ENCODE measurements around the gene RAD18.

The RAD18 gene

DNA sequence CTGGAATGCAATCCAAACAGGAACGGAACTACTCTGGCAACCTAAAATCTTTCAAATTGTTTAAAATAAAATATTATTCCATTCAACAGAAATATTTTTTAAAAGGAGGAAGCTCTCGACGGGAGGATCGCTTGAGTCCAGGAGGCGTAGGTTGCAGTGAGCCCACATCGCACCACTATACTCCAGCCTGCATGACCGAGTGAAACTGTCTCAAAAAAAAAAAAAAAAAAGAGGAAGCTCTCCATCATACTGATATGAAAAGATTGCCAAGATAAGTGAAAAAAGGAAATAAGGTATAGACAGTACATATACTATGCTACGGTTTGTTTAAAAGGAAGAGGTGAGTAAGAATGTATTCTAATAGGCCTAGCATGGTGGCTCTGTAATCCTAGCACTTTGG, 3.6 kb downstream of the RAD18 start:
- no peak overlapping the region for H3K4me2 ChIP-seq (ENCODE audit: low read length)

DNA sequence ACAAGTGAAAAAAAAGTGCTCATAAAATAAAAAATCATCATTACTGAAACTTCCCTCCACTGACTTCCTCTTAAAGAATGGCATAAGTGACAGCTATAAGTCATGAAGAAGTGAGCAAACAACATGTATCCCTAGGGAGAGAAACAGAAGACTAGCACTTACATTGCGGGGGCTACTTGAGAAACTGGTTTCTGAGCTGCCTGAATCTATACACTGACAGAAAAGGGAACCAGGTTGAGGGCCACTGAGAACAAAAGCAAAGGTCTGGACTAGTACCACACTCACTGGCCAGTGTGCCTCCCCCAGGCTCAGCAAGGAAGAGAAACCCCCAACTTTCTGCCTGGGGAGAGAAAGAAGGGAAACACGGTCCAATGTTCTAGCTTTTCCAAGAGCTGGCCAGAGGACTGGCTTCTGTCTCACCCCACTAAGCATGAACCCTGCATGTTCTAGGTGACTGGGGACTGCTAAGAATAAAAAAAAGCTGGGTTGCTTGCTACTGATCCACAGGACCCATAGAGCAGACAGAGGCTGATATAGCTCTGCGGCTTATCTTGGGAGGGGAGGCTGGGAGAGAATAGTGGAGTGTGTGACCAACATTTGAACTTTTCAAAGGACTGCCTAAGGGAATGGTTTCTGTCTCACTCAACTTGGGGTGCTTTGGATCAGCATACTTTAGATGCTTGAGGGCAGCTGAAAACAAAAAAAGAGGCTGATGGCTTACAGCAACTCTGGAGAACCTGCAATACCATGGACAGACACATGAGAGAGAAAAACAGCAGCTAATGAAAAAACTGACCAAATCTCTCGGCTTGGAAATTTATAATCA, 8.1 kb downstream of the RAD18 start:
- Histone ChIP-seq H3K14ac (ENCODE audit: low read length) (peak overlapping the region; percentile 68), H3K23ac (ENCODE audit: low read length) (no peak overlapping the region), H4K91ac (ENCODE audit: low read depth, low read length) (peak overlapping the region; percentile 78), H4K12ac (ENCODE audit: low read depth, low read length) (no peak overlapping the region), H3K9me3 (ENCODE audit: insufficient read depth, low read depth, low read length) (no peaks in the 10 kb centered on the region), H2BK12ac (ENCODE audit: low read length) (peak overlapping the region; percentile 36), H2BK5ac (ENCODE audit: low read depth, low read length, poor library complexity) (peak overlapping the region; percentile 77), H3K4me2 (ENCODE audit: low read length) (peak overlapping the region; percentile 14), H3K9ac (ENCODE audit: low read length) (no peak overlapping the region), H3K27me3 (ENCODE audit: insufficient read depth, low read length) (no peaks in the 10 kb centered on the region), H3K79me1 (ENCODE audit: low read length) (no peaks in the 10 kb centered on the region), H3K4ac (ENCODE audit: low read depth, low read length) (no peak overlapping the region), H2AFZ (ENCODE audit: insufficient read depth, low read length, poor library complexity) (no peak overlapping the region), H3K18ac (ENCODE audit: low read length) (peak overlapping the region; percentile 64), H3K4me3 (ENCODE audit: low read depth, low read length) (no peak overlapping the region), H3K36me3 (ENCODE audit: control insufficient read depth in 1 of 2, insufficient read depth in 2 of 2, low read length in 2 of 2) (peaks cover 0 to 4% of the 10 kb centered on the region in 2 experiments), H3K79me2 (ENCODE audit: control insufficient read depth, insufficient read depth, low read length, poor library complexity) (no peaks in the 10 kb centered on the region), H4K8ac (ENCODE audit: low read depth, low read length) (peak overlapping the region; percentile 72), H2BK120ac (ENCODE audit: insufficient read depth, low read length, poor library complexity) (peak overlapping the region; percentile 72), H2AK5ac (ENCODE audit: low read length) (no peak overlapping the region), H3K4me1 (ENCODE audit: control insufficient read depth in 1 of 2, insufficient read depth in 2 of 2, low read length in 2 of 2) (peaks cover 6 to 7% of the 10 kb centered on the region in 2 experiments), H3K27ac (ENCODE audit: low read depth, low read length) (peak overlapping the region; percentile 60)
- DNase-seq, result no peak
- WGBS (ENCODE audit: extremely low coverage, insufficient coverage, insufficient read length), result no CpG with 5 or more reads among the region's 4 CpGs

More for the DNA sequence above, 3.6 kb downstream of the RAD18 start:
- peaks cover 0 to 4% of the 10 kb centered on the region in 2 experiments for H3K36me3 ChIP-seq (ENCODE audit: control insufficient read depth in 1 of 2, insufficient read depth in 2 of 2, low read length in 2 of 2)
- no peak overlapping the region for H3K4ac ChIP-seq (ENCODE audit: low read depth, low read length)
- no peak overlapping the region for H3K9ac ChIP-seq (ENCODE audit: low read length)
- H3K4me3 ChIP-seq (ENCODE audit: low read depth, low read length), result no peak overlapping the region
- no peak overlapping the region for H4K8ac ChIP-seq (ENCODE audit: low read depth, low read length)
- no peak overlapping the region for H2AK5ac ChIP-seq (ENCODE audit: low read length)
- no peak overlapping the region for H4K91ac ChIP-seq (ENCODE audit: low read depth, low read length)
- no peak for DNase-seq
- no peak overlapping the region for H3K23ac ChIP-seq (ENCODE audit: low read length)
- no peak overlapping the region for H3K18ac ChIP-seq (ENCODE audit: low read length)
- peaks cover 3% of the 10 kb centered on the region for H3K79me2 ChIP-seq (ENCODE audit: control insufficient read depth, insufficient read depth, low read length, poor library complexity)
- no peaks in the 10 kb centered on the region for H3K9me3 ChIP-seq (ENCODE audit: insufficient read depth, low read depth, low read length)
- no peak overlapping the region for H3K14ac ChIP-seq (ENCODE audit: low read length)
- H3K79me1 ChIP-seq (ENCODE audit: low read length), result peaks cover 6% of the 10 kb centered on the region
- H2BK12ac ChIP-seq (ENCODE audit: low read length), result no peak overlapping the region
- H2BK5ac ChIP-seq (ENCODE audit: low read depth, low read length, poor library complexity), result no peak overlapping the region
- peaks cover 6 to 16% of the 10 kb centered on the region in 2 experiments for H3K4me1 ChIP-seq (ENCODE audit: control insufficient read depth in 1 of 2, insufficient read depth in 2 of 2, low read length in 2 of 2)
- no peaks in the 10 kb centered on the region for H3K27me3 ChIP-seq (ENCODE audit: insufficient read depth, low read length)
- H2BK120ac ChIP-seq (ENCODE audit: insufficient read depth, low read length, poor library complexity), result no peak overlapping the region
- no peak overlapping the region for H2AFZ ChIP-seq (ENCODE audit: insufficient read depth, low read length, poor library complexity)
- no CpG with 5 or more reads among the region's 8 CpGs for WGBS (ENCODE audit: extremely low coverage, insufficient coverage, insufficient read length)
- no peak overlapping the region for H4K12ac ChIP-seq (ENCODE audit: low read depth, low read length)
- no peak overlapping the region for H3K27ac ChIP-seq (ENCODE audit: low read depth, low read length)

DNA sequence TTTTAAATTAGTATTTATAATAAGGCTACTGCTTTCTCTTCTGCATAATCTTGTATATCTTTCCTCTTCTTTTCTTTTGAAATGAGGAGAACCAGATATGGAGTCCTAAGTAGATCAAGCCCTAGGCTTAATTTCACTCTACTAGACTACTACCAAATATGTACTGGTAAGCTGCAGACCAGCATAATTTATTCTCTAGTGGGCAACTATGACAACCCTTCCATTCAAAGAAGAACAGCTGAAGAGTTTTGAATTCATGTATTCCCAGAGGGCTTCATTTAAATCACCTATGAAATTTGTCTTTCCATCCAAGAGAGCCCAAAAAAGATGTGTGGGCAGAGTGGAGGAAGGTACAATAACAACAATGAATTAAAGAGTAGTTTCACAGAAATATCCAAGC, 10.0 kb downstream of the RAD18 start:
- no peaks in the 10 kb centered on the region for H3K36me3 ChIP-seq (ENCODE audit: control insufficient read depth in 1 of 2, insufficient read depth in 2 of 2, low read length in 2 of 2)
- H2BK120ac ChIP-seq (ENCODE audit: insufficient read depth, low read length, poor library complexity), result no peak overlapping the region
- H3K27me3 ChIP-seq (ENCODE audit: insufficient read depth, low read length), result no peaks in the 10 kb centered on the region

DNA sequence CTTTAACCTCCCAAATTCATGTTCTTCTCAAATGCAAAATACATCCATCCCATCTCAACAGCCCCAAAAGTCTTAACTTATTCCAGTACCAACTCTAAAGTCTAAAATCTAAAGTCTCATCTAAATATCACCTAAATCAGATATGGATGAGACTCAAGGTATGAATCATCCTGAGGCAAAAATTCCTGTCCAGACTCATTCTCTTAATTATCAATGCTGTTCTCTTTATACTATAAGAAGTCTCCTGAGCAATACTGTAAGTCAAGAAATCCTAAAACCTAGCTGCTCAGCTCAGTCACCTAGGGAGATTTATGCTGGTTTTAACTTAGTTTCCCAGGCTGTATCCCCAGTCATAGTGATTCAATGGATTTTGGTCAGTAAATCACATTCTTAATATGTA, 11.1 kb downstream of the RAD18 start:
- H3K4me2 ChIP-seq (ENCODE audit: low read length), result no peak overlapping the region
- H3K9me3 ChIP-seq (ENCODE audit: insufficient read depth, low read depth, low read length), result no peaks in the 10 kb centered on the region
- H3K27me3 ChIP-seq (ENCODE audit: insufficient read depth, low read length), result no peaks in the 10 kb centered on the region
- H3K27ac ChIP-seq (ENCODE audit: low read depth, low read length), result no peak overlapping the region
- no peak overlapping the region for H3K23ac ChIP-seq (ENCODE audit: low read length)
- H3K9ac ChIP-seq (ENCODE audit: low read length), result no peak overlapping the region
- no peak overlapping the region for H2BK5ac ChIP-seq (ENCODE audit: low read depth, low read length, poor library complexity)
- no peak overlapping the region for H4K12ac ChIP-seq (ENCODE audit: low read depth, low read length)
- no peak overlapping the region for H4K8ac ChIP-seq (ENCODE audit: low read depth, low read length)
- peaks cover 6 to 7% of the 10 kb centered on the region in 2 experiments for H3K4me1 ChIP-seq (ENCODE audit: control insufficient read depth in 1 of 2, insufficient read depth in 2 of 2, low read length in 2 of 2)
- peak in 1 of 2 donors; percentile 18 for DNase-seq
- no peak overlapping the region for H4K91ac ChIP-seq (ENCODE audit: low read depth, low read length)
- H2BK120ac ChIP-seq (ENCODE audit: insufficient read depth, low read length, poor library complexity), result no peak overlapping the region
- H2AFZ ChIP-seq (ENCODE audit: insufficient read depth, low read length, poor library complexity), result no peak overlapping the region
- H3K79me1 ChIP-seq (ENCODE audit: low read length), result no peaks in the 10 kb centered on the region
- no peak overlapping the region for H3K4me3 ChIP-seq (ENCODE audit: low read depth, low read length)
- no peak overlapping the region for H2AK5ac ChIP-seq (ENCODE audit: low read length)
- no peak overlapping the region for H3K4ac ChIP-seq (ENCODE audit: low read depth, low read length)
- no peaks in the 10 kb centered on the region for H3K79me2 ChIP-seq (ENCODE audit: control insufficient read depth, insufficient read depth, low read length, poor library complexity)
- H2BK12ac ChIP-seq (ENCODE audit: low read length), result no peak overlapping the region
- H3K36me3 ChIP-seq (ENCODE audit: control insufficient read depth in 1 of 2, insufficient read depth in 2 of 2, low read length in 2 of 2), result no peaks in the 10 kb centered on the region
- no peak overlapping the region for H3K14ac ChIP-seq (ENCODE audit: low read length)
- no peak overlapping the region for H3K18ac ChIP-seq (ENCODE audit: low read length)

More for the DNA sequence above, 10.0 kb downstream of the RAD18 start:
- no peak overlapping the region for H4K12ac ChIP-seq (ENCODE audit: low read depth, low read length)
- no peak overlapping the region for H3K4ac ChIP-seq (ENCODE audit: low read depth, low read length)
- H3K9ac ChIP-seq (ENCODE audit: low read length), result no peak overlapping the region
- no peaks in the 10 kb centered on the region for H3K9me3 ChIP-seq (ENCODE audit: insufficient read depth, low read depth, low read length)
- no peak overlapping the region for H3K14ac ChIP-seq (ENCODE audit: low read length)
- DNase-seq, result no peak
- no peak overlapping the region for H3K4me3 ChIP-seq (ENCODE audit: low read depth, low read length)
- no peak overlapping the region for H3K4me2 ChIP-seq (ENCODE audit: low read length)
- no peak overlapping the region for H4K8ac ChIP-seq (ENCODE audit: low read depth, low read length)
- H4K91ac ChIP-seq (ENCODE audit: low read depth, low read length), result no peak overlapping the region
- peaks cover 6 to 7% of the 10 kb centered on the region in 2 experiments for H3K4me1 ChIP-seq (ENCODE audit: control insufficient read depth in 1 of 2, insufficient read depth in 2 of 2, low read length in 2 of 2)
- no peaks in the 10 kb centered on the region for H3K79me2 ChIP-seq (ENCODE audit: control insufficient read depth, insufficient read depth, low read length, poor library complexity)
- no peak overlapping the region for H3K18ac ChIP-seq (ENCODE audit: low read length)
- no peak overlapping the region for H2BK5ac ChIP-seq (ENCODE audit: low read depth, low read length, poor library complexity)
- H2AFZ ChIP-seq (ENCODE audit: insufficient read depth, low read length, poor library complexity), result no peak overlapping the region
- no peak overlapping the region for H3K27ac ChIP-seq (ENCODE audit: low read depth, low read length)
- H3K79me1 ChIP-seq (ENCODE audit: low read length), result no peaks in the 10 kb centered on the region
- no peak overlapping the region for H2AK5ac ChIP-seq (ENCODE audit: low read length)
- H3K23ac ChIP-seq (ENCODE audit: low read length), result no peak overlapping the region
- no peak overlapping the region for H2BK12ac ChIP-seq (ENCODE audit: low read length)
